SU-DHL-6 (cell line): ENCODE results near the gene ERVFRD-1.

Experiments used
- H2AFZ ChIP-seq: fragments of 200-600 bp; sonication (generic); 2 replicates; pipeline ENCODE4 v1.6.1; 2014; ENCODE audit warnings: low read depth, mild to moderate bottlenecking, moderate library complexity, mixed read lengths, antibody characterized with exemption, low read length; ENCODE audit not compliant: severe bottlenecking
- H3F3A ChIP-seq: fragments of 200-600 bp; shearing (Covaris generic); 2 replicates; pipeline ENCODE4 v1.6.0; 2016; ENCODE audit warnings: antibody characterized with exemption, mild to moderate bottlenecking; ENCODE audit not compliant: insufficient read depth
- H3K27ac ChIP-seq: fragments of 200-600 bp; sonication (generic); 2 replicates; pipeline ENCODE4 v1.5.1; 2016; ENCODE audit warnings: low read depth, mild to moderate bottlenecking, low read length, moderate library complexity, mixed read lengths
- H3K27me3 ChIP-seq: fragments of 200-600 bp; sonication (generic), shearing (Covaris generic); 2 replicates; pipeline ENCODE4 v1.6.0; 2014; ENCODE audit warnings: mild to moderate bottlenecking, low read length
- H3K36me3 ChIP-seq: fragments of 200-600 bp; sonication (generic); 2 replicates; pipeline ENCODE4 v1.6.1; 2014; ENCODE audit warnings: mild to moderate bottlenecking, low read length, mixed read lengths
- H3K4me2 ChIP-seq: fragments of 300-600, 200-600 bp; shearing (Covaris generic), sonication (generic); 2 replicates; pipeline ENCODE4 v1.6.0; 2014; ENCODE audit warnings: low read length, low read depth, mild to moderate bottlenecking; ENCODE audit not compliant: poor library complexity, severe bottlenecking
- H3K4me3 ChIP-seq: fragments of 200-600 bp; sonication (generic); 2 replicates; pipeline ENCODE4 v1.5.1; 2014; ENCODE audit warnings: antibody characterized with exemption, low read length, mild to moderate bottlenecking, mixed read lengths; ENCODE audit not compliant: insufficient read depth, poor library complexity, severe bottlenecking
- H3K79me2 ChIP-seq: fragments of 200-600 bp; sonication (generic); 2 replicates; pipeline ENCODE4 v1.6.1; 2014; ENCODE audit warnings: mild to moderate bottlenecking, low read length, moderate library complexity; ENCODE audit not compliant: insufficient read depth
- H3K9ac ChIP-seq: fragments of 200-600 bp; sonication (generic); 2 replicates; pipeline ENCODE4 v1.7.0; 2014; ENCODE audit warnings: mild to moderate bottlenecking, low read length
- H3K9me2 ChIP-seq: fragments of 200-600 bp; sonication (generic); replicated peaks from 2 replicates; pipeline ENCODE4 v1.6.1; 2014; ENCODE audit warnings: low read length; ENCODE audit not compliant: insufficient read depth
- H3K9me3 ChIP-seq: fragments of 200-600 bp; sonication (generic); 2 replicates; pipeline ENCODE4 v1.6.1; 2014; ENCODE audit warnings: low read length, mixed read lengths; ENCODE audit not compliant: insufficient read depth
- H4K20me1 ChIP-seq: fragments of 200-600 bp; sonication (generic); 2 replicates; pipeline ENCODE4 v1.6.1; 2014; ENCODE audit warnings: low read depth, mild to moderate bottlenecking, antibody characterized with exemption, low read length, moderate library complexity, mixed read lengths
- EZH2phosphoT487 ChIP-seq: fragments of 200-600 bp; sonication (generic), shearing (Covaris generic); conservative IDR thresholded peaks from 2 replicates; pipeline ENCODE4 v1.6.1; 2018; ENCODE audit warnings: mild to moderate bottlenecking, antibody characterized with exemption, low read length, moderate library complexity, mixed read lengths
- TF ChIP-seq, protein P1 (sequence below): fragments of 200-600 bp; sonication (generic); IDR thresholded peaks from one replicate; pipeline ENCODE4 v1.5.1; 2017; ENCODE audit warnings: antibody characterized with exemption, mild to moderate bottlenecking, low read length, moderate library complexity; ENCODE audit not compliant: insufficient read depth, poor library complexity, severe bottlenecking

ERVFRD-1 gene

DNA sequence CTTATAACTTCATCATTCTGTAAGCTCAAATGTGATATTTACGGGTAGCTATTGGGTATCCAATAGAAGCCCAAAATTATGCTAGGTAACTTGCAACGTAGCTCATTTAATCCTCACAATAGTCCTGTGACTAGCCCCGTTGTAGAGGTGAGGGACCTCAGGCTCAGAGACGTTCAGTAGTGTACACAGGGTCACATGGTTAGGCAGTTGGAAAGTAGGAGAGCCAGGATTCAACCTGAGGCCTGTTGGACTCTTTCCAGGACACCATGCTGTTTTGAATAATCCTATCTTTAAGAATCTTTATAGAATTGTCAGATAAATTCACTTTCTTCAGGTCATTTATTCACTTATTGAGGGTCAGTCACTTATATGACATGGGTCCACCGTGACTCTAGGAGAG is 58.2 kb downstream of the ERVFRD-1 start:
- H4K20me1 ChIP-seq: no peaks in the 10 kb centered on the region
- no peak overlapping the region for H3K9ac ChIP-seq
- no peaks in the 10 kb centered on the region for H3K27me3 ChIP-seq
- no peak for TF ChIP-seq EZH2phosphoT487
- TF ChIP-seq, protein P1, sequence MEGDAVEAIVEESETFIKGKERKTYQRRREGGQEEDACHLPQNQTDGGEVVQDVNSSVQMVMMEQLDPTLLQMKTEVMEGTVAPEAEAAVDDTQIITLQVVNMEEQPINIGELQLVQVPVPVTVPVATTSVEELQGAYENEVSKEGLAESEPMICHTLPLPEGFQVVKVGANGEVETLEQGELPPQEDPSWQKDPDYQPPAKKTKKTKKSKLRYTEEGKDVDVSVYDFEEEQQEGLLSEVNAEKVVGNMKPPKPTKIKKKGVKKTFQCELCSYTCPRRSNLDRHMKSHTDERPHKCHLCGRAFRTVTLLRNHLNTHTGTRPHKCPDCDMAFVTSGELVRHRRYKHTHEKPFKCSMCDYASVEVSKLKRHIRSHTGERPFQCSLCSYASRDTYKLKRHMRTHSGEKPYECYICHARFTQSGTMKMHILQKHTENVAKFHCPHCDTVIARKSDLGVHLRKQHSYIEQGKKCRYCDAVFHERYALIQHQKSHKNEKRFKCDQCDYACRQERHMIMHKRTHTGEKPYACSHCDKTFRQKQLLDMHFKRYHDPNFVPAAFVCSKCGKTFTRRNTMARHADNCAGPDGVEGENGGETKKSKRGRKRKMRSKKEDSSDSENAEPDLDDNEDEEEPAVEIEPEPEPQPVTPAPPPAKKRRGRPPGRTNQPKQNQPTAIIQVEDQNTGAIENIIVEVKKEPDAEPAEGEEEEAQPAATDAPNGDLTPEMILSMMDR: no peak
- no peaks in the 10 kb centered on the region for H3F3A ChIP-seq
- H3K9me2 ChIP-seq: no peaks in the 10 kb centered on the region
- H3K27ac ChIP-seq: no peak overlapping the region
- H3K9me3 ChIP-seq: no peaks in the 10 kb centered on the region
- H3K4me3 ChIP-seq: no peak overlapping the region
- H3K36me3 ChIP-seq: no peaks in the 10 kb centered on the region
- H3K79me2 ChIP-seq: no peaks in the 10 kb centered on the region
- H3K4me2 ChIP-seq: no peak overlapping the region
- no peak overlapping the region for H2AFZ ChIP-seq
